Skeletal muscle cell (primary cell): ENCODE results near the gene XPOT.

Experiments
- DNase-seq: peaks from one replicate; pipeline ENCODE4 v3.0.0-alpha.2; 2010; ENCODE audit warnings: low read depth
- H3K4me3 ChIP-seq: 2 replicates; pipeline ENCODE4 v1.5.1; 2011; ENCODE audit warnings: low read depth, mild to moderate bottlenecking, control low read depth, low read length, moderate library complexity

Gene XPOT

DNA sequence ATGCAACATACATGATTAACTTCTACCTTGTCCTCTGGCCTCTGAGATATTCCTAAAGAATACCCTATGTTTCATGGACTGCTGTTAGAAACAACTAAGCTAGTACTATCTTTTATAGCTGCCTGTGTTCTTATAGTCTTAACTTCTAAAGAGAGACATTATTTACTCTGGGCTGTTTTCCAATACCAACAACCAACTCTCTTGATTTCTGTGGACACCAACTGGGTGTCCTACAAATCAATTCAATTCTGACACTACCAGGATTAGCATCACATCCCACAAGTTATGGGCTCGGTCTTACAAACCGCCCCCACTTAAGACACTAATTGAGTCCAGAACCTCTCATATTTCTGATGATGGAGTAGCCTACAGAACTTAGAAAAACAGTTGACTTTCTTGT, 8.3 kb downstream of the XPOT start:
- DNase-seq, result peak; percentile 21
- no peak overlapping the region for H3K4me3 ChIP-seq

DNA sequence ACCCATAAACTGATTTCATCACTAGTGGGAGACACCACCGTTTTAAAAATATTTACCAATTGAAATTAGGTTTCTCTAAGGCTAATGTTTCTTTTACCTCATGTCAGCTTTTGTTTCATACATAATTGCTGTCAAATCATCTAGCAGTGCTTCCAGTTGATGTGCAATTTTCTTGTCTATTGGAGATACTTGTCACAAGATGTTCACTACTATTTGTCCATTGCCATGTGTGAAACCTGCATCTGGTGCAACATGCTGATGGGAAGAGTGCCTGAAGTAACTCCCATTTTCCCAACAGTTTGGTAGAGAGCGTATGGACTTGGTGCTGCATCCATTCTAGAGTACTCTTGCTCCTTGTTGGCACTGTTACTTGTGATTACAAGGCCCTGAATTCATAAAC, 9.7 kb downstream of the XPOT start:
- no peak overlapping the region for H3K4me3 ChIP-seq
- no peak for DNase-seq

DNA sequence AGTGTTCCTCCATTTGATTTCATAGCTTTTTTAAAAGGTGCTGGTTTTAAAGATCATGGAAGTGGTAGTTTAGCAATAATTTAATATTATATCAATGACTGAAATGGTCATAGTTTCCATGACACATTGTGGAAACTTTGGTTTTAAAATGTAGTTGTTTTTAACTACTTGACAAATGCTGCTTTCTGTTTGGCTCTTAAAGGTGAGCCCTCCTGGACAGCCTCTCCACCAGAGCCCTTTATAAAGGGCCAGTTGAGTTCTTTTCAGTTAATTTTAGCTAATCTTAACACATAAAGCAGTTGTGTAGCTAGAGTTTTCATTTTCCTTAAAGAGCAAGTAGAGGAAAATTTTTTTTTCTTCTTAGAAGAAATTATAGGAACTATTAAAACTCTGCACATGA, 14.0 kb downstream of the XPOT start:
- DNase-seq, result no peak
- no peak overlapping the region for H3K4me3 ChIP-seq

DNA sequence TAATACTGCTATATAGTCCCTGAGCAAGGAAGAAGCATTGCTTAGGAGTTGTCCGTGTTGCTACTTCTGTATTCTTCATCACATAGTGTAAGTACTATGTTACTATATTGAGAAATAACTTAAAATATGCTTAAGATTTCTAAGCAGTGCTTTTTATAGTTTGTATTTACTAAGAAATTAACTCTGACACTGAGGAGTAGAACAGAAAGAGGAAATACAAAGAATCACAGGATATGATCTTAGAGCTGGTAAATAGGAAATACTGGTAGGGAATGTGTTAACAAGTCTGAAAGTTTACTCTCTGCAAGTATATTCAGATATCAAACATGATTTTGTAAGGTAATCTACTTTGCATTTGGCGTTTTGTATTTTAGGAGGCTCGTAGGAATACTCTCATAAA, 15.5 kb downstream of the XPOT start:
- DNase-seq, result no peak
- no peak overlapping the region for H3K4me3 ChIP-seq

DNA sequence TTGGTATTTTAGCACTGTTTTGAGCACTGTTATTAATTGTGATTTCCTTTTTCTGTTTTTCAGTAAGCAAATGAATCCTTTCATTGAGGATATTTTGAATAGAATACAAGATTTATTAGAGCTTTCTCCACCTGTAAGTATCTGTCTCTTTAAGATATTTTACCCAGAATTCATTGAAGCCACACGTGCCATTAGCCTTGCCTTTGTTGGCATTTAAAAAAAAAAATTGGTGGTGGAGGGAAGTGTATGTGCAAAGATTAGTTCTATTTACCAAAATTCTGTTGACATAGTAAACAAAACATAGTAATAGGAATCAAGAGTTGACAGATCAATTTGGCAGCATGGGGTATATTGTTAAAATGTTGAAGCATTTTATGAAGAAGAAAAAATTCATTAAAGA, 23.8 kb downstream of the XPOT start:
- H3K4me3 ChIP-seq, result no peak overlapping the region
- DNase-seq, result no peak

DNA sequence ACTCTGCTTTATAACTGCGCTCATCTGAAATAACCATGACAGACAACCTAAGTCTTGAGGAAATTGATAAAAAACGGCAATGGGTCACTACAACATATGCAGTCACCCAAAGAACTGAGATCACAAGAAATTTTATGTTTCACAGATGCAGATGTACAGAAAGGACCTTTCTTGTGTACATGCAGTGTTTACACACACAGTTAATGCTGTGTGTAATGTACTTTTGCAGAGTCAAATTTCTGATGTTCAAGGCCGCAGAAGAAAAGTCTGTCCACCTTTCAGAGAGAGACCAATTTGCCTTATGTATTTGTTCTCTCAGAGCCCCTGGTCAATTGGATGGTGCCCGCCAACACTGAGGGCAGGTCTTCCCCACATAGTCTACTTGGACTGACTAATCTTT, 24.8 kb downstream of the XPOT start:
- DNase-seq, result no peak
- no peak overlapping the region for H3K4me3 ChIP-seq

DNA sequence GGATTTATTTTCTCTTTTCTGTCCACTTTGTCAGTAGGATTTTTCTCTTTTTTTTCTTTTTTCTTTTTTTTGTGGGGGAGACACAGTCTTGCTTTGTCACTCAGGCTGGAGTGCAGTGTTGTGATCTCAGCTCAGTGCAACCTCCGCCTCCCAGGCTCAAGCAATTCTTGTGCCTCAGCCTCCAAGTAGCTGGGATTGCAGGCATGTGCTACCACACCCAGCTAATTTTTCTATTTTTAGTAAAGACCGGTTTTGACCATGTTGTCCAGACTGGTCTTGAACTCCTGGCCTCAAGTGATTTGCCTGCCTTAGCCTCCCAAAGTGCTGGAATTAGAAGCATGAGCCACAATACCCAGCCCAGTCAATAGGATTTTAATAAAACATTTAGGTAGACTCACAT, 26.7 kb downstream of the XPOT start:
- no peak overlapping the region for H3K4me3 ChIP-seq
- DNase-seq, result no peak

DNA sequence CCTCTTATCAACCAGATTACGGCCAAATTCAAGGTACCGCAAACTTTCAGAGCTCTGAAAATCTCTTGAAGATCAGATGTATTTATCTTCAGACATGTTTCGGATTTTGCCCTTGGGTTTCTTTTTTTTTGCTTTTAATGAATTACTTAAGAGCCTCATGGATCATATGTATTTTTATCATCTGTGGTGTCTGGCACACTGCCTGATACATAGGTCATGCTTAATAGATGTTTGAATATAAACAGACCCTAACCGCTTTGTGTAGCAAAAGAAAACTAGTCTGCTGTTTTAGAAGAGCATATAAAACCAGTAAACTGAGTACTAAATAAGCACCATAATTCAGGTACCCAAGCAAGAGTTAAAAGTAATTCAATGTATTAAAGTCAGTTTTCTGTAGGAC, 27.6 kb downstream of the XPOT start:
- no peak overlapping the region for H3K4me3 ChIP-seq
- DNase-seq, result no peak

DNA sequence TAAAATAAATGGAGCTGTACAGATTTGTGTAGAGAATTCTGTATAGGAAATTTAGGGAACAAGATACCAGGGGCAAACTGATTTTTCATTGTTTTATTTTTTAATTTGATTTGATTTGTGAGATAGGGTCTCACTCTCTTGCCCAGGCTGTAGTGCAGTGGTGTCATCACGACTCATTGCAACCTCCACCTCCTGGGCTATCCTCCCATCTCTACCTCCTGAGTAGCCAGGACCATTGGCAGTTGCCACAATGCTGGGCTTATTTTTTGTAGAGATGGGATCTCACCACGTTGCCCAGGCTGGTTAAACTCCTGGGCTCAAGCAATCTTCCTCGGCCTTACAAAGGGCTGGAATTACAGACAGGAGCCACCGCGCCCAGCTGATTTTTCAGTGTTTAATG, 29.7 kb downstream of the XPOT start:
- H3K4me3 ChIP-seq, result no peak overlapping the region
- DNase-seq, result no peak

DNA sequence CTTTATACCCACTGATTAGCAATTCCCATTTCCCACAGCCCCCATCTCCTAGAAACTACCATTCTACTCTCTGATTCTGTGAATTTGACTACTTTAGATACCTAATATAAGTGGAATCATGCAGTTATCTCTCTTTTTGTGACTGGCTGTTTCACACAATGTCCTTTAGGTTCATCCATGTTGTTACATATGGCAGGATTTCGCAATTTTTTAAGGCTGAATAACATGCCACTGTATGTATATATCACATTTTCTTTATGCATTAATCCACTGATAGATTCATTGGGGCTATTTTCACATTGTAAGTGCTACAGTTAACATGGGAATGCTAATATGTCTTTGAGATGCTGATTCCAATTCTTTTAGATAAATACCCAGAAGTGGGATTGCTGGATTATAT, 35.9 kb downstream of the XPOT start:
- DNase-seq, result no peak
- H3K4me3 ChIP-seq, result no peak overlapping the region

DNA sequence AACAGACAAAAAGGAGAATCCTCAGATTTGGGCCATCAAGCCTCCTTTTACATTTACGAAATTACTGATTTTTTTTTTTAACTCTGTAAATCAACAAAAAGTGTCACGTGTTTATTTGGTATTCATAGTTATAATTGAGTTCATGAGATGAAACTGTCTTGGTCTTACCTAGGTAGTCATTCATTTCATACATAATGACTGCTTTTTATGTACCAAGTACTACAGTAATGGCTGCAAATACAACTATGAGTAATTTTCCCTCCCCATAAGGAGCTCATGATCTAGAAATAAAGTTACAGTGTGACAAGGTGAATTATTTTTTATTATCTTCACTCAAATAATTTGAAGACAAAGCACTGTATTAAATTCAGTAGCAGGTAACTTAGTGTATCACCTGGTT, 41.3 kb downstream of the XPOT start:
- no peak for DNase-seq

DNA sequence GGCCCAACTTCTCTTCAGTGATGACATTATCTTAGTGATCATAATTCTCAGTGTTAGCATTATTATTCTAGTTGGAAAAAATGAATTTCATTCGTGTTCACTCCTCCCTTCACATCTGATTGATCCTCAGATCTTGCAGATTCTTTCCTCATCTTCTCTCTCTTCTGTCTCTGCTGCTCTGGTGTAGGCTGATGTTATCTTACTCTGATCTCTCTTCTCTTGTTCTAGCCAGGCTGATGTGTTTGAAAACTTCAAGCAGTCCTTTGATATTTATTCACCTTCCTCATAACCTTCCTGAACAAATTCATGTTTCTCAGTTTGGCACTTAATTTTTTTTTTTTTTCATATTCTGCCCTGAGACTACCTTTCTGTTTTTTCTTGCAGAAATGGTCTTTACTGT, 42.1 kb downstream of the XPOT start:
- no peak overlapping the region for H3K4me3 ChIP-seq
- no peak for DNase-seq

More for the DNA sequence above, 41.3 kb downstream of the XPOT start:
- H3K4me3 ChIP-seq, result no peak overlapping the region

DNA sequence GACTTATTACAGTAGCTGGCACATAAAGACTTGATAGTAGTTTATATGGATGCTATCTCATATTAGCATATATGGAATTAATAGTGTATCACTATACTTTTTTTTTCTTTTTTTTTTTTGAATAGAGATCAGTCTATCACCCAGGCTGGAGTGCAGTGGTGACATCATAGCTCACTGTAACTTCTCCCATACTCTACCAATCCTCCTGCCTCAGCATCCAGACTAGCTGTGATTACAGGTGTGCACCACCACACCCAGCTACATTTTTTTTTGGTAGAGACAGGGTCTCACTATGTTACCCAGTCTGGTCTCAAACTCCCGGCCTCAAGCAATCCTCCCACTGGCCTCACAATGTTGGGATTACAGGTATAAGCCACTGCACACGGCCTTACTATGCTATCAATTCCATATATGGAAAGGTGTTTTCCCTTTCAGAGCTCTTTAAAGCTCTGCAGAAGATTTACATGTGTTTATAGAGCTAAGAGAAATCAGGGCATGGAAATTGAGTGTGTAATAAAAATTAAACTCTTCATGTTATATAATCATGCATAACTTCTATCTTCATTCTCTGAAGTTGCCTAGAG, 46.0 kb downstream of the XPOT start:
- no peak for DNase-seq
- H3K4me3 ChIP-seq, result no peak overlapping the region

DNA sequence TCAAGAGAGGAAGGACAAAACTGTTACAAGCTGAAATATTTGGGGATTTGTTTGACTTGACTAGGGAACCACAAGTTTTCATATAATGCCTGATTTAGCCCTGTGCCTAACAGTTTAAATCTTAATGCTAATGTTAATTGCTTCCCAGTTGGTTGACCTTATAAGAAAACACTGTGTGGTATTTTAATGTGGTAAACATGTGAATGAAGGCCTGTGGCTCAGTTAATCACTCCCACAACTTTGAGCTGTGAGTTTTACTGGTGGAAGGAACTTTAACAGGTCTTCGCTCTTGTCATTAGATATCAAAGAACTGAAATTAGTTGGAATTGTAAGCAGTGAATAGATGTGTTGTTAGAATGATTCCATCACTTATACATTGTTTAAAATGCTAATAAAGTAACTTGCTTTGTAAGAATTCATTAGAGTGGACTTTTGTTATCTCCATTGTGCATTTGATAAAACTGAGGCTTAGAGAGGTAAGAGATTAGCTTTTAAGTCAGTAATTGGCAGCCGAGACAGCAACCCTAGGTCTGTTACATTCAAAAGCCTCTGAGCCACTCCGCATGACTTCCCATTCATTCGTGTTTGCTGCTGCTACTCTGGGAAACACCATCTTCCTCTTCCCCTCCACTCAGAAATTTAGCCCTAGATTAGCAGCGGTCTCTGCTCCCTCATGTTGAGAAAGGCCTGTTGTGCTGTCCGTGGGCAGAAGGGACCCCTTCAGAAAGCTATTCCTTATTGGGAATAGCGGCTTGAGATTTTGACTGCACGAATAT, 46.7 kb downstream of the XPOT start:
- no peak for DNase-seq
- H3K4me3 ChIP-seq, result peak overlapping the region; percentile 92

DNA sequence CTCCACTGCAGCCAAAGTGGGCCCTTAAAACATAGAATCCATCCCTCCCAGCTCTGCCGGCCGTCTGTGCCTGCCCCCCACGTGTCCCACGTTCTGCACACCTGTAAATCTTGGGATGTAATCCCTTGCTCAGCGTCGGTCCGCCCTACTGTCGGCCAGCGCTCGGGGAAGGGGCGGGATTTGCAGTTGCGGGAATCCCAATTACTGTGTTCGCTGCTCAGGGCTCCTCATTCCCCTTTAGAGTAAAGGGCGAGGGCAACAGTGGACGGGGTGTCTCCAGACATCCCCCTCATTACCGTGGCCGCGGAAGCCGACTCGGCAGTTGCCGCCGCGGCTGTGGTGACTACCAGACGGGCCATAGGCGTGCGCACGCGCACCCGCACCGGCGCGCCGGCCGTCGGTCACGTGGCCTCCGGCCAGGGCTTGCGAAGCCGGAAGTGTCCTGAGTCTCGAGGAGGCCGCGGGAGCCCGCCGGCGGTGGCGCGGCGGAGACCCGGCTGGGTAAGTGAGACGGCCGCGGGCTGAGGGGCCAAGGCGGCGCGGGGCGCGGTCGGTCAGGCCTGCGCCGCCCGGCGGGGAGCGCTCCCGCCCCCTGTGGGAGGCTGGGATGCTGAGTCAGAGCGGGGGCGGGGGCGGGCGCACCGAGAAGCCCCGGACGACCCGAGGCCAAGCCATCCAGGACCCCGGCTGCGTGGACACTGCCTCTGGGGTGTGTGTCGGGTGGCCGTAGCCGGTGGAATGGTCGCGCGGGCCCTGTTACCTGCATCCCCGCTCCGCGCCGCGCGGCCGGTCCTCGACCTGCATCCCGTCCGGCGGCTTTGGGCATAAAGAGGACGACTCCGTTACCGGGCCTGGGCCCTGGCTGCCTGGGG, 47.7 kb downstream of the XPOT start, which contains the start of gene TBK1:
Gene TBK1, plus strand, starts transcription at position 434 of the 872 bp plus-strand sequence. CDS start 3,751 bp downstream, outside the sequence.
- peak within 1 kb of the TSS; percentile 92 for H3K4me3 ChIP-seq
- DNase-seq, result peak; percentile 56

DNA sequence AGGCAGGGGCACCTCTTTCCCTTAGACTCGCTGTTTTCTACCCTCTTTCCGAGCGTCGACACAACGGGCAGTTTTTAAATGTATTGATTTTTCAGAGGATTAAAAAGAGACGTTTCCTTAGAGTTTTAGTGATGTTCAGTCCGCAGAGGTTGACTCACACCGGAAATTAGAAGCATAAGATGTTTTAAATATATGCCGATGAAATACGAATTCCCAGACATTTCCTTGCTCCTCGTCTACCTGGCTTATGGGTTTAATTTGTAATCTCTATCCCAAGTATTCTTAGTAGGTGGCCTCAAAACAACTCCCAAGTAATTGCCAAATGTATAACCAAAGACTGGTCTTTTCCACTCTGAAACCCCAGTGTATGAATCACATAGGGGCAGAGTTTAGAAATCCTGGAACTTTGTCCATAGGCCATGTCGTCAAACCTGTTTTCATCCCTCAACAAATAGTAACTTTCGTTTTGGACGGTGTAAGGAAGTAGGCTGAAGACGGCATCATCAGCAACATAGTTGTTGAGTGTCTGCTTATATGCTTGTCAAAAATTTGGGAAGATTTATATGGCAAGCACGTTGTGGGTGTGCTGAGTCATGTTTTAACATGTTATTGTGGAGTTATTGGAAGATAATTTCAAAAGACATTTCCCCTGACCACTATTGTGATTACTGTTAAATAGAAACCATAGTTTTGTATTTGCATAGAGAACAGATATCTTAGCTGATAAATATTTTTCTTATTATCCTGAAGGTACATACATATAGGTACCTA, 48.6 kb downstream of the XPOT start:
- peak; percentile 81 for DNase-seq

DNA sequence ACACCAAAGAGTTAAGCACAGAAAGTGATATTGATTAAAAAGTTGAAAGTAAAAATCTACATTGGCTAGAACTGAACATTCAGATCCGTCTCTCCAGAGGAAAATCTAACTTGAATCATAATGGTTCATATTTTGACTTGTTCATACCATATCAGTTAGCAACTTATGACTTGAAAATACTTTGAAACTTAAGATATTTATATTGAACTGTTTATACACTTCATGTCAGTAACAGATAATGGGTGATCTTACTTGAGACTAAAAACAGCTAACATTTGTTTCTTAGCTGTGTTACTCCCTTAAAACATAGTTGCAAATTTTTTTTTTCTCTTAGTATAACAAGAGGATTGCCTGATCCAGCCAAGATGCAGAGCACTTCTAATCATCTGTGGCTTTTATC, 51.3 kb downstream of the XPOT start:
- no peak overlapping the region for H3K4me3 ChIP-seq
- DNase-seq, result no peak

More for the DNA sequence above, 48.6 kb downstream of the XPOT start:
- peak overlapping the region; percentile 92 for H3K4me3 ChIP-seq

DNA sequence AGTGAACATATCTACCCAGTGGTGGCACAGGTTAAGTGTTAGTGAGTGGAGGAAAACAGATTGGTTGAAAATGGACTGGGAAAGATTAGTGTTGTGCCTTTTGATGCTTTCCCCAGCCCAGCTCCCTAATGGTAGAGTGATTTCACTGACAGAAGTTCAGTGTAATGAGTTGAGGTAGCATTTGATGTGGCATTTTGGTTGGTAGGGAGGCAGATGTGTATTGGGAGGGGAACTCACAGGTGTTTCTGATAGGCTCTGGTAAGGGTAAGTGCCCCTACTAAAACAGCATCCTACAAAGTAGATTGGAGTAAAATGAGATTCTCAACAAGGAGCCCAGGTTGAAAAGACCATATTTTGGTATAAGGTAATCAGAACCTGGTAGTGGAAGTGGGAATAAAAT, 51.9 kb downstream of the XPOT start:
- no peak for DNase-seq
- no peak overlapping the region for H3K4me3 ChIP-seq

DNA sequence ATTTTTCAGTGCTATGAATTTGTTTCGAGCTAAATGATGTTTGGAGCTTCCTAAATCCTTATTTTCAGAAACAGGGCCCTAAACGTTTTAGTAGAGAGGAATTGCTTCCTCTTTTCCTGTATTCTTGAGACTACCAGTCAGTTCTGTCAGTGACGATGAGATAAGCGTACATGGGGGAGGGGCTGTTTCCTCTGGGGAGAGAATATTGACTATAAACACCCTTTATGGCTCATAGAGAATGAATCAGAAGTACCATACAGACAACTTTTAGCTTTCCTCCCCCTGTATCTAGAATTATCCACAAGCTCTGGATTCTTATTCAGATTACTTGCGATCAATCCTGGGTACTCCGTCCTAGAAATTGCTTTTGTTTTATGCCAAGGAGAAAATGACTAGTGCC, 52.8 kb downstream of the XPOT start:
- no peak for DNase-seq
- no peak overlapping the region for H3K4me3 ChIP-seq

DNA sequence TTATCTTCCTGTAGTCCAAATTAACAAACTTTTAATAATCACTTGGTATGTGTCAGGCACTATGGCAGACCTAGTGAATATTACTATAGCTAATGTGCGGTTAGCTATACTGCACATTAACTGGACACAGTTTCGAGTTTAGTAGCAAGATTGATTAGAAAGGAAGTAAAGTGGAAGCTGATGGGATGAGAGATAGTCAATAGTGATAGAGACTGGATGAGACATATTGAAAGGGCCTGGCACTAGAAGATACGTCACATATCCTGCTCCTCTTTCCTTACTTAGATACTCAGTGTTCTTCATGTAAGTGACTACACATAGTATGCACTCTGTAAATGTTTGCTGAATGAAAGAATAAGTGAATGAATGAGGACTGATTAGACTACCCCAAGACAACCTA, 53.3 kb downstream of the XPOT start:
- no peak for DNase-seq
- no peak overlapping the region for H3K4me3 ChIP-seq
